ENCODE results near the gene F3.

DNA sequence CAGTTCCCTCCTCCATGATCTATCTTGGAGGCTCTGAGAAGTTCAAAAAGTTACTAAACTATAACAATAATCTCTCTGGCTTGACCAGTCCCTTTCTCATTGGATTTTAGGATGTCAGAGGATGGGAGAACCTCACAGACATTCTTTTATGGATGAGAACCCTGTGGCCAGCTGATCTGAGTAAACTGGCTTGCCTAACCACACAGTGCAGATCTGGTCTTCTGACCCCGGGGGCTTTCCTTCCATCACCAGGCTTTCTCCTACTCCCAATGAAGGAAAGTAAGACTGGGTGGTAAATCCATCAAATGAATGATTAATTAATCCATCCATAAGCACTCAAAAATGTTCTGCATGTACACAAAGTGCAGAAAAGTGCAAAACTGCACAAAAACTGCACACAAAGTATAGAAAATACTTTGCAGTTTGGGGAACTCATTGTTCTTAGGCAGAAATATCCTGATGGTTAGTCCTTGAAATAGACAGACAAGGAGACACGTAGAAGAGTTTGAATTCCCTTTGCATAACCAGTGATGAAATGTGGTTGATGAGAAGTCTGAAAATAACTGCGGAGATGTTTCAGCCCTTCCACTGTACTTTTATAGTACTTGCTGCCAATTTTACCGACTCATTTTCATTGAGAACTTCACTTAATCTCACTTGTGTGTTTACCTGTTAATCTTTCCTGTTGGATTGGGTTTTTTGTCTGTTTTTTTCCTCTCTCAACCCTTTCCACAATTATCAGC is 2.5 kb upstream of the F3 start:
- TF ChIP-seq POLR3A (IDR thresholded peaks at IDR 0.05; ENCODE audit: borderline replicate concordance, extremely low read depth, insufficient read depth, insufficient read length) (no peak), MCM5 (IDR thresholded peaks at IDR 0.05; ENCODE audit: low read depth) (no peak), ZNF165 (CRISPR knock-in tag; IDR thresholded peaks at IDR 0.05; ENCODE audit: borderline replicate concordance) (no peak), SIN3A (IDR thresholded peaks at IDR 0.05; ENCODE audit: borderline replicate concordance in 2 of 2, control insufficient read depth in 1 of 2, low read depth in 2 of 2, low read length in 2 of 2) (no peak), E2F3 (CRISPR knock-in tag; IDR thresholded peaks at IDR 0.05) (no peak), NFE2 (IDR thresholded peaks at IDR 0.05; ENCODE audit: low read depth) (no peak), MTA1 (IDR thresholded peaks at IDR 0.05; ENCODE audit: borderline replicate concordance) (no peak), NR2C2 (CRISPR knock-in tag; IDR thresholded peaks at IDR 0.05) (no peak), NR2C2 (tag; IDR thresholded peaks at IDR 0.05) (no peak), NFE2L1 (tag; IDR thresholded peaks at IDR 0.05; ENCODE audit: borderline replicate concordance, low read depth) (no peak), TAF15 (IDR thresholded peaks at IDR 0.05; ENCODE audit: low read depth, low read length) (no peak)
- TF ChIP-seq, protein P1, sequence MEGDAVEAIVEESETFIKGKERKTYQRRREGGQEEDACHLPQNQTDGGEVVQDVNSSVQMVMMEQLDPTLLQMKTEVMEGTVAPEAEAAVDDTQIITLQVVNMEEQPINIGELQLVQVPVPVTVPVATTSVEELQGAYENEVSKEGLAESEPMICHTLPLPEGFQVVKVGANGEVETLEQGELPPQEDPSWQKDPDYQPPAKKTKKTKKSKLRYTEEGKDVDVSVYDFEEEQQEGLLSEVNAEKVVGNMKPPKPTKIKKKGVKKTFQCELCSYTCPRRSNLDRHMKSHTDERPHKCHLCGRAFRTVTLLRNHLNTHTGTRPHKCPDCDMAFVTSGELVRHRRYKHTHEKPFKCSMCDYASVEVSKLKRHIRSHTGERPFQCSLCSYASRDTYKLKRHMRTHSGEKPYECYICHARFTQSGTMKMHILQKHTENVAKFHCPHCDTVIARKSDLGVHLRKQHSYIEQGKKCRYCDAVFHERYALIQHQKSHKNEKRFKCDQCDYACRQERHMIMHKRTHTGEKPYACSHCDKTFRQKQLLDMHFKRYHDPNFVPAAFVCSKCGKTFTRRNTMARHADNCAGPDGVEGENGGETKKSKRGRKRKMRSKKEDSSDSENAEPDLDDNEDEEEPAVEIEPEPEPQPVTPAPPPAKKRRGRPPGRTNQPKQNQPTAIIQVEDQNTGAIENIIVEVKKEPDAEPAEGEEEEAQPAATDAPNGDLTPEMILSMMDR (IDR thresholded peaks at IDR 0.05 in 2 of 3, conservative IDR thresholded peaks at IDR 0.05 in 1 of 3; ENCODE audit: insufficient read depth in 2 of 3, low read depth in 1 of 3, low read length in 3 of 3): no peak
- TF ChIP-seq, protein P2, sequence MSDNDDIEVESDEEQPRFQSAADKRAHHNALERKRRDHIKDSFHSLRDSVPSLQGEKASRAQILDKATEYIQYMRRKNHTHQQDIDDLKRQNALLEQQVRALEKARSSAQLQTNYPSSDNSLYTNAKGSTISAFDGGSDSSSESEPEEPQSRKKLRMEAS (CRISPR knock-in tag; IDR thresholded peaks at IDR 0.05): no peak

Data from K562 (cell line).